Measurements from ENCODE around the gene MAP3K3.

DNA sequence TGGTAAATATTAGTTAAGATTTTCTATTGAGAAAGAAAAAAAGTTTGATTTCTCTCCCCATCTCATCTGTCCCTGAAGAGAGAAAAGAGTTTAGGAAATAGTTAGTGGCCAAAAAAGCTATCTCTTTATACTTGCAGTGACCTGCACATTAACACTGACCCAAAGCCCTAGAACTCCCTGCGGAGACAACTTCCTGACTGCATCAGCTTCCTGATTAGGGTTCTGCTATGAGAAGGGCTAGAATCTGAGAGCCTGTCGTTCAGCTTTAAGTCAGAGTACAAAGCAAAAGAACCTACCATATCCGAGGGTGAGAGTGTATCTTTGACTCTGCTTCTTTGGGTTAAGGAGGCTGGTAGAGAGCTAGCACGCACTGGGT, 53.0 kb downstream of the MAP3K3 start:
- TF ChIP-seq, protein P1, sequence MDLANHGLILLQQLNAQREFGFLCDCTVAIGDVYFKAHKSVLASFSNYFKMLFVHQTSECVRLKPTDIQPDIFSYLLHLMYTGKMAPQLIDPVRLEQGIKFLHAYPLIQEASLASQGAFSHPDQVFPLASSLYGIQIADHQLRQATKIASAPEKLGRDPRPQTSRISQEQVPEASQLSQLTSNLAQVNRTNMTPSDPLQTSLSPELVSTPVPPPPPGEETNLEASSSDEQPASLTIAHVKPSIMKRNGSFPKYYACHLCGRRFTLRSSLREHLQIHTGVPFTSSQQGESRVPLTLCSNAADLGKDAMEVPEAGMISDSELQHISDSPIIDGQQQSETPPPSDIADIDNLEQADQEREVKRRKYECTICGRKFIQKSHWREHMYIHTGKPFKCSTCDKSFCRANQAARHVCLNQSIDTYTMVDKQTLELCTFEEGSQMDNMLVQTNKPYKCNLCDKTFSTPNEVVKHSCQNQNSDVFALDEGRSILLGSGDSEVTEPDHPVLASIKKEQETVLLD (IDR thresholded peaks at IDR 0.05) = no peak
- no peak for TF ChIP-seq POLR2AphosphoS2 (IDR thresholded peaks at IDR 0.05; ENCODE audit: low read length)
- TF ChIP-seq TEAD4 (IDR thresholded peaks at IDR 0.05; ENCODE audit: low read length) = no peak
- TF ChIP-seq TEAD4 (CRISPR knock-in tag; IDR thresholded peaks at IDR 0.05; ENCODE audit: borderline replicate concordance) = no peak
- no peak for TF ChIP-seq SIN3B (IDR thresholded peaks at IDR 0.05; ENCODE audit: low read depth)
- TF ChIP-seq HNRNPH1 (optimal IDR thresholded peaks at IDR 0.05; ENCODE audit: low read depth, low read length) = no peak
- TF ChIP-seq, protein P2, sequence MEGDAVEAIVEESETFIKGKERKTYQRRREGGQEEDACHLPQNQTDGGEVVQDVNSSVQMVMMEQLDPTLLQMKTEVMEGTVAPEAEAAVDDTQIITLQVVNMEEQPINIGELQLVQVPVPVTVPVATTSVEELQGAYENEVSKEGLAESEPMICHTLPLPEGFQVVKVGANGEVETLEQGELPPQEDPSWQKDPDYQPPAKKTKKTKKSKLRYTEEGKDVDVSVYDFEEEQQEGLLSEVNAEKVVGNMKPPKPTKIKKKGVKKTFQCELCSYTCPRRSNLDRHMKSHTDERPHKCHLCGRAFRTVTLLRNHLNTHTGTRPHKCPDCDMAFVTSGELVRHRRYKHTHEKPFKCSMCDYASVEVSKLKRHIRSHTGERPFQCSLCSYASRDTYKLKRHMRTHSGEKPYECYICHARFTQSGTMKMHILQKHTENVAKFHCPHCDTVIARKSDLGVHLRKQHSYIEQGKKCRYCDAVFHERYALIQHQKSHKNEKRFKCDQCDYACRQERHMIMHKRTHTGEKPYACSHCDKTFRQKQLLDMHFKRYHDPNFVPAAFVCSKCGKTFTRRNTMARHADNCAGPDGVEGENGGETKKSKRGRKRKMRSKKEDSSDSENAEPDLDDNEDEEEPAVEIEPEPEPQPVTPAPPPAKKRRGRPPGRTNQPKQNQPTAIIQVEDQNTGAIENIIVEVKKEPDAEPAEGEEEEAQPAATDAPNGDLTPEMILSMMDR (IDR thresholded peaks at IDR 0.05 in 2 of 3, conservative IDR thresholded peaks at IDR 0.05 in 1 of 3; ENCODE audit: insufficient read depth in 2 of 3, low read depth in 1 of 3, low read length in 3 of 3) = no peak
- no peak for TF ChIP-seq HNRNPL (IDR thresholded peaks at IDR 0.05; ENCODE audit: low read depth, low read length)
- TF ChIP-seq IFI16 (CRISPR knock-in tag; IDR thresholded peaks at IDR 0.05) = no peak
- TF ChIP-seq ZNF282 (CRISPR knock-in tag; IDR thresholded peaks at IDR 0.05) = no peak
- TF ChIP-seq ARHGAP35 (IDR thresholded peaks at IDR 0.05; ENCODE audit: partially characterized antibody) = no peak
